OCI-LY7 (cell line): ENCODE data around the gene RNGTT. TPM values are rescaled to one million over a fixed set of nuclear protein-coding genes. Genes with fewer than 3 reads are reported as not detected.

Source experiments
- BruUV-seq: library from RNA; stranded (reverse); fragments of 400-500 nt; replicated peaks from 2 replicates; lab custom pipeline; 2021; lab: Mats Ljungman, UMichigan
- CTCF ChIA-PET: fragments of 300-600 bp; sonication (Branson Sonifier 250); formaldehyde crosslinking; loops from one replicate; lab custom pipeline; 2022; ENCODE audit warnings: antibody characterized with exemption; ENCODE audit not compliant: unreplicated experiment; lab: Charles Lee
- POLR2A ChIA-PET: fragments of 300-600 bp; sonication (Branson Sonifier 250); formaldehyde crosslinking; loops from one replicate; lab custom pipeline; 2022; ENCODE audit warnings: antibody characterized with exemption; lab: Charles Lee
- DNase-seq: peaks from one replicate; pipeline ENCODE4 v3.0.0-alpha.2; 2015; ENCODE audit warnings: low spot score
- H2AFZ ChIP-seq: fragments of 200-600 bp; sonication (generic), shearing (Covaris generic); 2 replicates; pipeline ENCODE4 v1.6.1; 2014; ENCODE audit warnings: mild to moderate bottlenecking, antibody characterized with exemption, low read length, moderate library complexity
- H3K27ac ChIP-seq: fragments of 200-600 bp; sonication (generic); 2 replicates; pipeline ENCODE4 v1.5.1; 2014; ENCODE audit warnings: mixed run types, low read depth, mild to moderate bottlenecking, moderate library complexity, low read length, inconsistent platforms; ENCODE audit not compliant: poor library complexity, severe bottlenecking
- H3K36me3 ChIP-seq: fragments of 200-600 bp; sonication (generic); 2 replicates; pipeline ENCODE4 v1.6.1; 2014; ENCODE audit warnings: mild to moderate bottlenecking, antibody characterized with exemption, low read length, moderate library complexity, mixed read lengths; ENCODE audit not compliant: insufficient read depth
- H3K4me1 ChIP-seq: fragments of 200-600 bp; sonication (generic); 2 replicates; pipeline ENCODE4 v1.5.1; 2014; ENCODE audit warnings: mild to moderate bottlenecking, low read length; ENCODE audit not compliant: insufficient read depth, poor library complexity, severe bottlenecking
- H3K4me2 ChIP-seq: fragments of 200-600 bp; sonication (generic); 2 replicates; pipeline ENCODE4 v1.6.1; 2014; ENCODE audit warnings: mild to moderate bottlenecking, low read length
- H3K4me3 ChIP-seq: fragments of 200-600 bp; sonication (generic); 2 replicates; pipeline ENCODE4 v1.5.1; 2014; ENCODE audit warnings: mild to moderate bottlenecking, low read depth, low read length; ENCODE audit not compliant: poor library complexity, severe bottlenecking
- H3K79me2 ChIP-seq: fragments of 200-600 bp; sonication (generic); 2 replicates; pipeline ENCODE4 v1.6.1; 2016; ENCODE audit warnings: low read depth, mild to moderate bottlenecking, low read length, moderate library complexity, mixed read lengths; ENCODE audit not compliant: insufficient read depth
- H3K9me2 ChIP-seq: fragments of 200-600 bp; sonication (generic); 2 replicates; pipeline ENCODE4 v1.6.1; 2016; ENCODE audit warnings: mild to moderate bottlenecking, low read length, mixed read lengths; ENCODE audit not compliant: insufficient read depth
- H3K9me3 ChIP-seq: fragments of 200-600 bp; sonication (generic); 2 replicates; pipeline ENCODE4 v1.6.1; 2014; ENCODE audit warnings: mild to moderate bottlenecking, mixed run types, low read length, mixed read lengths
- H4K20me1 ChIP-seq: fragments of 200-600 bp; sonication (generic); 2 replicates; pipeline ENCODE4 v1.6.1; 2014; ENCODE audit warnings: mild to moderate bottlenecking, antibody characterized with exemption, low read length, moderate library complexity, mixed read lengths; ENCODE audit not compliant: insufficient read depth
- CTCF ChIP-seq: fragments of 200-600 bp; sonication (generic); conservative IDR thresholded peaks from 2 replicates; pipeline ENCODE4 v1.5.1; 2014; ENCODE audit warnings: mild to moderate bottlenecking, antibody characterized with exemption, low read length, moderate library complexity, mixed read lengths
- EZH2phosphoT487 ChIP-seq: fragments of 200-600 bp; sonication (generic); IDR thresholded peaks from 2 replicates; pipeline ENCODE4 v1.6.1; 2018; ENCODE audit warnings: low read depth, borderline replicate concordance, mild to moderate bottlenecking, mixed run types, antibody characterized with exemption, low read length, moderate library complexity, mixed read lengths
- intact Hi-C: fragments of 100-400 bp; cut with micrococcal nuclease; formaldehyde crosslinking; loops from one replicate; pipeline ENCODE4 v1.10.0; 2022; ENCODE audit not compliant: unreplicated experiment
- total RNA-seq, 2 experiments: library from RNA; depleted of rRNA in 1 of 2; stranded (reverse); fragments of >200 nt in 1 of 2; shearing (Covaris generic) in 1 of 2; gene quantifications; 2 replicates each; pipeline ENCODE4 v1.2.3, GENCODE V29; 2014 to 2022

The RNGTT gene
- total RNA-seq, 2 experiments from 2014 or later = 38.2 to 41.7 TPM

GRCh38 chr6:88748141-88748540 lies 215.3 kb downstream of the RNGTT start:
- Histone ChIP-seq H3K79me2 (no peaks in the 10 kb centered on the region), H3K9me3 (no peaks in the 10 kb centered on the region), H3K9me2 (no peaks in the 10 kb centered on the region), H3K4me1 (peaks cover 5% of the 10 kb centered on the region), H4K20me1 (no peaks in the 10 kb centered on the region), H3K36me3 (no peaks in the 10 kb centered on the region), H2AFZ (no peak overlapping the region), H3K4me2 (no peak overlapping the region), H3K4me3 (no peak overlapping the region), H3K27ac (no peak overlapping the region)
- TF ChIP-seq CTCF (no peak), EZH2phosphoT487 (no peak)
- ChIA-PET CTCF (no interaction called here), POLR2A (interaction anchor here (0.7 kb wide), 1 partner anchor 200 kb away, joined by 4 read pairs; no protein-coding TSS in a partner anchor)
- BruUV-seq = no TSS peak
- intact Hi-C loops = no loop called here
- no peak for DNase-seq

- H2AFZ ChIP-seq = no peak overlapping the region
- DNase-seq = no peak
- no peaks in the 10 kb centered on the region for H3K9me3 ChIP-seq
- POLR2A ChIA-PET = interaction anchor here (0.5 to 1.6 kb wide), 5 partner anchors 10 to 1512 kb away, joined by 3 read pairs; no protein-coding TSS in a partner anchor
- H3K4me3 ChIP-seq = no peak overlapping the region
- H3K4me1 ChIP-seq = peaks cover 6% of the 10 kb centered on the region
- no peak overlapping the region for H3K4me2 ChIP-seq
- intact Hi-C loops = no loop called here
- no peaks in the 10 kb centered on the region for H3K79me2 ChIP-seq
- peaks cover 11% of the 10 kb centered on the region; the same call in 1 of the 2 replicates for H3K36me3 ChIP-seq
- no peak overlapping the region for H3K27ac ChIP-seq
- CTCF ChIA-PET = no interaction called here
- no peak for TF ChIP-seq EZH2phosphoT487
- TF ChIP-seq CTCF = no peak
- BruUV-seq = no TSS peak
- H4K20me1 ChIP-seq = no peaks in the 10 kb centered on the region
- H3K9me2 ChIP-seq = no peaks in the 10 kb centered on the region
Measured at GRCh38 chr6:88741939-88742338, 221.5 kb downstream of the RNGTT start.

- ChIA-PET CTCF (no interaction called here), POLR2A (interaction anchor here (1.2 kb wide), 1 partner anchor 20 kb away, joined by 3 read pairs; no protein-coding TSS in a partner anchor)
- BruUV-seq = no TSS peak
Measured at GRCh38 chr6:88741071-88741470, 222.3 kb downstream of the RNGTT start.

More at GRCh38 chr6:88741071-88741470, 222.3 kb downstream of the RNGTT start:
- H4K20me1 ChIP-seq = no peaks in the 10 kb centered on the region
- H3K79me2 ChIP-seq = no peaks in the 10 kb centered on the region
- H3K4me1 ChIP-seq = peaks cover 6% of the 10 kb centered on the region
- no peak overlapping the region for H2AFZ ChIP-seq
- DNase-seq = no peak
- H3K36me3 ChIP-seq = peaks cover 11% of the 10 kb centered on the region; the same call in 1 of the 2 replicates
- TF ChIP-seq CTCF (no peak), EZH2phosphoT487 (no peak)
- H3K9me3 ChIP-seq = no peaks in the 10 kb centered on the region
- H3K4me2 ChIP-seq = no peak overlapping the region
- H3K4me3 ChIP-seq = no peak overlapping the region
- H3K9me2 ChIP-seq = no peaks in the 10 kb centered on the region
- no peak overlapping the region for H3K27ac ChIP-seq
- intact Hi-C loops = no loop called here
